Nephron (organoid): ENCODE measurements around the gene DLG1.
"Not testable (repeated sequence)": the region's sequence is repeated elsewhere in the genome, so short reads cannot be mapped to it uniquely, and the experiment has no call there.

Experiments used
- H3K27ac Mint-ChIP-seq, 3 experiments: 2 replicates each; pipeline ENCODE4 v1.8.0; 2020; ENCODE audit warnings: mixed read lengths in 3 of 3, mild to moderate bottlenecking in 2 of 3, moderate library complexity in 1 of 3
- H3K27me3 Mint-ChIP-seq: 2 replicates; pipeline ENCODE4 v1.8.0; 2021; ENCODE audit warnings: low read depth, mild to moderate bottlenecking, moderate library complexity, mixed read lengths
- H3K36me3 Mint-ChIP-seq: 2 replicates; pipeline ENCODE4 v1.8.0; 2020; ENCODE audit warnings: low read depth, mixed read lengths
- H3K4me1 Mint-ChIP-seq: 2 replicates; pipeline ENCODE4 v1.8.0; 2020; ENCODE audit warnings: mixed read lengths
- H3K4me3 Mint-ChIP-seq, 3 experiments: 2 replicates each; pipeline ENCODE4 v1.8.0; 2020; ENCODE audit warnings: mild to moderate bottlenecking in 3 of 3, mixed read lengths in 3 of 3, moderate library complexity in 2 of 3
- H3K9me3 Mint-ChIP-seq: 2 replicates; pipeline ENCODE4 v1.8.0; 2020; ENCODE audit warnings: mixed read lengths
- CTCF ChIP-seq, 3 experiments: fragments of 200-600 bp; sonication (generic); IDR thresholded peaks; one replicate each; pipeline ENCODE4 v1.5.0; 2021; ENCODE audit warnings: antibody characterized with exemption in 3 of 3; ENCODE audit not compliant: unreplicated experiment in 3 of 3

Gene DLG1

GRCh38 chr3:197283045-197283444, 15.4 kb downstream of the DLG1 start:
- peaks cover 79% of the 10 kb centered on the region for H3K36me3 Mint-ChIP-seq
- H3K4me1 Mint-ChIP-seq = no peaks in the 10 kb centered on the region
- no peak for TF ChIP-seq CTCF (IDR thresholded peaks at IDR 0.05; ENCODE audit: unreplicated experiment in 3 of 3)
- H3K9me3 Mint-ChIP-seq = peaks cover 10% of the 10 kb centered on the region
- H3K27me3 Mint-ChIP-seq = no peaks in the 10 kb centered on the region
- H3K27ac Mint-ChIP-seq = no peak overlapping the region
- no peak overlapping the region for H3K4me3 Mint-ChIP-seq

GRCh38 chr3:197281849-197282248, 16.6 kb downstream of the DLG1 start:
- peaks cover 75% of the 10 kb centered on the region for H3K36me3 Mint-ChIP-seq
- peaks cover 10% of the 10 kb centered on the region for H3K9me3 Mint-ChIP-seq
- no peaks in the 10 kb centered on the region for H3K4me1 Mint-ChIP-seq
- TF ChIP-seq CTCF (IDR thresholded peaks at IDR 0.05; ENCODE audit: unreplicated experiment in 3 of 3) = no peak
- H3K4me3 Mint-ChIP-seq = no peak overlapping the region
- H3K27me3 Mint-ChIP-seq = no peaks in the 10 kb centered on the region
- H3K27ac Mint-ChIP-seq = no peak overlapping the region

GRCh38 chr3:197280156-197280555, 18.3 kb downstream of the DLG1 start:
- H3K27me3 Mint-ChIP-seq = no peaks in the 10 kb centered on the region
- peaks cover 1% of the 10 kb centered on the region for H3K9me3 Mint-ChIP-seq
- H3K27ac Mint-ChIP-seq = no peak overlapping the region
- no peak overlapping the region for H3K4me3 Mint-ChIP-seq
- H3K4me1 Mint-ChIP-seq = no peaks in the 10 kb centered on the region
- TF ChIP-seq CTCF (IDR thresholded peaks at IDR 0.05; ENCODE audit: unreplicated experiment in 3 of 3) = no peak
- peaks cover 69% of the 10 kb centered on the region for H3K36me3 Mint-ChIP-seq

- TF ChIP-seq CTCF (IDR thresholded peaks at IDR 0.05; ENCODE audit: unreplicated experiment in 3 of 3) = no peak
- H3K27me3 Mint-ChIP-seq = no peaks in the 10 kb centered on the region
- H3K4me3 Mint-ChIP-seq = no peak overlapping the region
- peaks cover 68% of the 10 kb centered on the region for H3K36me3 Mint-ChIP-seq
- no peaks in the 10 kb centered on the region for H3K4me1 Mint-ChIP-seq
- H3K27ac Mint-ChIP-seq = no peak overlapping the region
- peaks cover 2% of the 10 kb centered on the region for H3K9me3 Mint-ChIP-seq
Observed at GRCh38 chr3:197278933-197279332, 19.5 kb downstream of the DLG1 start.

GRCh38 chr3:197276808-197277207, 21.6 kb downstream of the DLG1 start:
- not testable (repeated sequence) for H3K4me1 Mint-ChIP-seq, H3K27me3 Mint-ChIP-seq, H3K9me3 Mint-ChIP-seq, H3K4me3 Mint-ChIP-seq, H3K27ac Mint-ChIP-seq
- H3K36me3 Mint-ChIP-seq = peaks cover 69% of the 10 kb centered on the region

GRCh38 chr3:197270558-197271317, 27.7 kb downstream of the DLG1 start:
- Mint-ChIP-seq H3K27me3 (no peaks in the 10 kb centered on the region), H3K4me3 (no peak overlapping the region), H3K4me1 (peaks cover 41% of the 10 kb centered on the region), H3K27ac (no peak overlapping the region), H3K9me3 (peaks cover 3% of the 10 kb centered on the region), H3K36me3 (peaks cover 48% of the 10 kb centered on the region)
- TF ChIP-seq CTCF (IDR thresholded peaks at IDR 0.05; ENCODE audit: unreplicated experiment in 3 of 3) = no peak
